Ascending aorta (tissue), 2 donors: Measurements from ENCODE around the gene PPP2R5C. TPM values are rescaled to one million over a fixed set of nuclear protein-coding genes. Genes with fewer than 3 reads are reported as not detected.

ENCODE experiments used
- DNase-seq, 2 donors: peaks; one replicate each; pipeline ENCODE4 v3.0.0-alpha.2; 2019; ENCODE audit warnings: low spot score in 2 of 2
- H3K27ac ChIP-seq, 2 donors: fragments of 200-600 bp; sonication (generic); one replicate each; pipeline ENCODE4 v1.5.1; 2016 to 2017; ENCODE audit warnings: mild to moderate bottlenecking in 1 of 2
- H3K27me3 ChIP-seq: fragments of 200-600 bp; sonication (generic); one replicate; pipeline ENCODE4 v1.5.1; 2017
- H3K36me3 ChIP-seq, 2 donors: fragments of 200-600 bp; sonication (generic); one replicate each; pipeline ENCODE4 v1.5.1; 2016
- H3K4me1 ChIP-seq, 2 donors: fragments of 200-600 bp; sonication (generic); one replicate each; pipeline ENCODE4 v1.5.1; 2016 to 2017; ENCODE audit warnings: mild to moderate bottlenecking in 1 of 2
- H3K4me3 ChIP-seq, 2 donors: fragments of 200-600 bp; sonication (generic); one replicate each; pipeline ENCODE4 v1.5.1; 2016 to 2017; ENCODE audit warnings: mild to moderate bottlenecking in 1 of 2
- H3K9me3 ChIP-seq, 2 donors: fragments of 200-600 bp; sonication (generic); one replicate each; pipeline ENCODE4 v1.5.1; 2016
- CTCF ChIP-seq, 3 experiments: fragments of 200-600 bp in 2 of 3; fragments of 450-650 bp in 1 of 3; sonication (generic) in 2 of 3; IDR thresholded peaks; one replicate each; pipeline ENCODE4 v1.5.1; 2016 to 2019; ENCODE audit warnings: antibody characterized with exemption in 3 of 3, mild to moderate bottlenecking in 1 of 3, moderate library complexity in 1 of 3
- intact Hi-C: fragments of 100-400 bp; cut with DNase I; formaldehyde crosslinking; loops from one replicate; pipeline ENCODE4 v1.15.1; 2023
- total RNA-seq: library from RNA; depleted of rRNA; stranded (reverse); fragments of >200 nt; gene quantifications from one replicate; pipeline ENCODE4 v1.1.0, GENCODE V29; 2016

The PPP2R5C gene
- total RNA-seq, 1 donor from 2014 or later: 45.6 TPM

- Histone ChIP-seq H3K4me1 (no peaks in the 10 kb centered on the region), H3K27ac (no peak overlapping the region), H3K4me3 (no peak overlapping the region), H3K27me3 (no peaks in the 10 kb centered on the region), H3K9me3 (no peaks in the 10 kb centered on the region), H3K36me3 (no peaks in the 10 kb centered on the region)
- no peak for TF ChIP-seq CTCF (IDR thresholded peaks at IDR 0.05)
- DNase-seq: no peak
- intact Hi-C loops: no loop called here
These were observed 26.1 kb upstream of the PPP2R5C start for GRCh38 chr14:101735453-101735852.

GRCh38 chr14:101736071-101736470, 25.4 kb upstream of the PPP2R5C start:
- Histone ChIP-seq H3K27me3 (no peaks in the 10 kb centered on the region), H3K27ac (no peak overlapping the region), H3K36me3 (no peaks in the 10 kb centered on the region), H3K4me3 (no peak overlapping the region), H3K9me3 (no peaks in the 10 kb centered on the region), H3K4me1 (no peaks in the 10 kb centered on the region)
- intact Hi-C loops: no loop called here
- no peak for TF ChIP-seq CTCF (IDR thresholded peaks at IDR 0.05)
- DNase-seq: no peak

- intact Hi-C loops: no loop called here
- H3K27ac ChIP-seq: no peak overlapping the region
- H3K4me3 ChIP-seq: no peak overlapping the region
- no peaks in the 10 kb centered on the region for H3K4me1 ChIP-seq
- H3K36me3 ChIP-seq: no peaks in the 10 kb centered on the region
- no peaks in the 10 kb centered on the region for H3K9me3 ChIP-seq
- no peaks in the 10 kb centered on the region for H3K27me3 ChIP-seq
- no peak for DNase-seq
- no peak for TF ChIP-seq CTCF (IDR thresholded peaks at IDR 0.05)
These were observed 24.9 kb upstream of the PPP2R5C start for GRCh38 chr14:101736585-101736984.

DNA sequence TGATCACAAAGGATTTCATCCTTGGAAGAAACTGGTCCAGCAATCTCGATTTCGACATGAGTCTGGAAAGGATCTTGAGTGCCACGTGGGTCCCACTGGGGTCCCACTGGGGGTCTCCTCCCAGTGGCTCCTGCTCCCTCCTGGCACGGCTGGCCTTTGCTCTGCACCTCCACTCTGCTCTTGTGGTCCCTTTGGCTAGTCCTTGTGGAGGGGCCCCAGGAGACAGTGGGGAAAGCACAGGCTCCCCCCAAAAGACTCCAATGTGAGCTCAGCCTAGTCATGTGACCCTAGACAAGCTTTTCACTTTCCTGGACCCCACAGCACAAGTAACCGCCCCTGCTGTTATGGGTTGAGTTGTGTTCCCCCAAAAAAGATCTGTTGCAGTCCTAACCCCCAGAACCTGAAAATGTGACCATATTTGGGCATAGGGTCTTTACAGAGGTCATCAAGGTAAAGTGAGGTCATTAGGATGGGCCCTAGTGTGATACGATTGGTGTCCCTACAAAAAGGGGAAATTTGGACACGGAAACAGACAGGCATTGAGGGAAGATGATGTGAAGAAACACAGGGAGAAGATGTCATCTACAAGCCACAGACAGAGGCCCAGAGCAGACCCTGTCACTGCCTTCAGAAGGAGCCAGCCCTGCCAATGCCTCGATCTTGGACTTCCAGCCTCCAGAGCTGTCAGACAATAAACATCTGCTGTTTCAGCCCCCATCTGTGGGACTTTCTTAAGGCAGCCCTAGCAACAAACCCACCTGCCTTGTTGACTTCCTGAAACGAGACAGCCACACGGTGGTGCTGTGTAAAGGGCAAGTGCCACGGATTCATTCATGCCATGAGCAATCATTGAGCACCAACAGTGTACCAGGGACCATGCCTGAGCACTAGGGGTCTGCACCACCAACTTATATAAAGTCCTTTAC, 23.8 kb upstream of the PPP2R5C start:
- intact Hi-C loops: no loop called here
- TF ChIP-seq CTCF (IDR thresholded peaks at IDR 0.05): no peak
- Histone ChIP-seq H3K27me3 (no peaks in the 10 kb centered on the region), H3K36me3 (no peaks in the 10 kb centered on the region), H3K4me1 (no peaks in the 10 kb centered on the region), H3K4me3 (no peak overlapping the region), H3K9me3 (no peaks in the 10 kb centered on the region), H3K27ac (no peak overlapping the region)
- DNase-seq: no peak

- DNase-seq: no peak
- Histone ChIP-seq H3K4me1 (no peaks in the 10 kb centered on the region), H3K9me3 (no peaks in the 10 kb centered on the region), H3K27ac (no peak overlapping the region), H3K4me3 (no peak overlapping the region), H3K27me3 (no peaks in the 10 kb centered on the region), H3K36me3 (no peaks in the 10 kb centered on the region)
- intact Hi-C loops: no loop called here
- TF ChIP-seq CTCF (IDR thresholded peaks at IDR 0.05): no peak
These were observed 22.7 kb upstream of the PPP2R5C start for GRCh38 chr14:101738703-101739320.
